GM10266 (cell line): ENCODE data around the gene FLT1.

Experiments used
- DNase-seq: peaks from one replicate; pipeline ENCODE4 v3.0.0; 2012; ENCODE audit errors: extremely low spot score
- CTCF ChIP-seq: IDR thresholded peaks from 2 replicates; pipeline ENCODE4 v1.5.1; 2012; ENCODE audit warnings: mild to moderate bottlenecking, low read depth; ENCODE audit not compliant: control insufficient read depth, insufficient read depth; ENCODE audit errors: missing control alignments

FLT1 gene

GRCh38 chr13:28470296-28470695, 24.6 kb downstream of the FLT1 start:
- no peak for TF ChIP-seq CTCF

GRCh38 chr13:28469316-28469715, 25.6 kb downstream of the FLT1 start:
- no peak for TF ChIP-seq CTCF
- DNase-seq = no peak

More at GRCh38 chr13:28470296-28470695, 24.6 kb downstream of the FLT1 start:
- no peak for DNase-seq

DNA sequence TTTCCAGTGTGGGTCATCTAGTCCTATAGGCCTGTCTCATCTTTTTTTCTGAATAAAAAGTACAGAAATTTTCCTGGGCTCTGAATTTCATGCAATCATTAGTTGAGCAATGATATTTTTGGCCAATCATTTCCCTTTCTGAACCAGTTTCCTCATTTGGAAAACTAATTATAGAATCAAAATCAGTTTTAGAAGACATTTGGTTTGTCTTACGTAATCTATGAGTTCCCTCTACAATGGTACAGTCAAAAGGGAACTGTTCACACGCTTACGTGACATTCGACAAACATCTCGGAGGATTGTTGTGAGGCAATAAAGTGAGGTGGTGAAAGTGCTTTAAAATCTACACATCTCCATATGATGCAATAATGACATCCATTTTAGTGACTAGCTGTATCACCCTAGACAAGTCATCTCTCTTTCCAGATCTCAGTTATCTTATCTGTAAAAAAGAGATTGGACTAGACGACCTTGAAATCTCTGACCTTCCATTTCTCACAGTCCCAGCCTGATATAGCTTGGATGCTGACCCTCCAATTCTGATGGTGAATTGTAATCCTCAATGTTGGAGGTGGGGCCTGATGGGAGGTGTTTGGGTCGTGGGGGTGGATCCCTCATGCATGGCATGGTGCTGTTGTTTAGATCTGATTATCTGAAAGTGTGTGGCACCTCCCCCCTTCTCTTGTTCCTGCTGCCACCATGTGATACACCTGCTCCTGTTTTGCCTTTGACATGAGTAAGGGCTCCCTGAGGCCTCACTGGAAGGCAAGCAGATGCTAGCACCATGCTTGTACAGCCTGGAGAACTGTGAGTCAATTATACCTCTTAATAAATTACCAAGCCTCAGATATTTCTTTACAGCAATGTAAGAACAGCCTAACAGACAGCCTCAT, 26.7 kb downstream of the FLT1 start:
- DNase-seq = no peak
- TF ChIP-seq CTCF = no peak

DNA sequence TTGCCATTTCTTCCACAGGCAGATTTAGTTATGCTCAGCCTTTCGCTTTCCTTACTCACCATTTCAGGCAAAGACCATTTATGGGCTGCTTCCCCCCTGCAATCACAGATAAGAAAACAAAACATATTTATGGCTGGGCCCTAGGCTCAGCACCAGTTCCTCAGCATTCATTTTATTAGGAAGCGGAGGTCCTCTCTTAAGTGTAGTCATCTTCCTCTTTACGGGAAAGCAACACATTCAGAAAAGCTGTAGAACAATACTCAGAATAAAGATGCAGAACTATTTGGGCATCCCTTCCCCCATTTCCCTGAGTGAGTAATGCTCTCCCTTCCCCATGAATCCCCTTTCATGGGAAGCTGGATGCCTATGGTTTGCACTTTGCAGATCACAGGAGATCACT, 27.9 kb downstream of the FLT1 start:
- no peak for DNase-seq
- no peak for TF ChIP-seq CTCF

DNA sequence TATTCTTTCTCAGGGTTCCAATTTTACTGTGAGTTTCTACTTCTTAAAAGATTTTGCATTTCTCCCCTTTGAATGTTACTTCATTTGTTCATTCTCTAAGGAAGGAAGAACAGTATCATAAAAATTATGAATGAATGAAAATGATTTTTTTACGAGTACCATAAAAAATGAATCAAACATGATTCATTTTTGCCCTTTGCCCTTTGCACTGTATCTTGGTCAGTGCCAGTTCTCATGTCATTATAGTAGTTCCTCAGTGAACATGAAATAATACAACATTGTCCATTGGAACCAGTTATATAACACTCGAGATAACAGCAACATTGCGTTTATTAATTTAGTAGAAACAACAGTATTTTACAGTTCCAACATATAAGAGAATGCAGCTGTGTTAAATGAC, 28.8 kb downstream of the FLT1 start:
- TF ChIP-seq CTCF = no peak

GRCh38 chr13:28464861-28465460, 30.0 kb downstream of the FLT1 start:
- no peak for TF ChIP-seq CTCF

More for the DNA sequence above, 28.8 kb downstream of the FLT1 start:
- DNase-seq = no peak

GRCh38 chr13:28463481-28463880, 31.4 kb downstream of the FLT1 start:
- no peak for DNase-seq
- no peak for TF ChIP-seq CTCF

More at GRCh38 chr13:28464861-28465460, 30.0 kb downstream of the FLT1 start:
- DNase-seq = no peak
